HG03565 (cell line): ENCODE data around the gene SBF1.

Experiments
- ATAC-seq: cut with Tn5 transposase; IDR thresholded peaks from one replicate; pipeline ENCODE4 v1.9.1; 2021; ENCODE audit warnings: mild to moderate bottlenecking, moderate library complexity; ENCODE audit not compliant: unreplicated experiment

The SBF1 gene

DNA sequence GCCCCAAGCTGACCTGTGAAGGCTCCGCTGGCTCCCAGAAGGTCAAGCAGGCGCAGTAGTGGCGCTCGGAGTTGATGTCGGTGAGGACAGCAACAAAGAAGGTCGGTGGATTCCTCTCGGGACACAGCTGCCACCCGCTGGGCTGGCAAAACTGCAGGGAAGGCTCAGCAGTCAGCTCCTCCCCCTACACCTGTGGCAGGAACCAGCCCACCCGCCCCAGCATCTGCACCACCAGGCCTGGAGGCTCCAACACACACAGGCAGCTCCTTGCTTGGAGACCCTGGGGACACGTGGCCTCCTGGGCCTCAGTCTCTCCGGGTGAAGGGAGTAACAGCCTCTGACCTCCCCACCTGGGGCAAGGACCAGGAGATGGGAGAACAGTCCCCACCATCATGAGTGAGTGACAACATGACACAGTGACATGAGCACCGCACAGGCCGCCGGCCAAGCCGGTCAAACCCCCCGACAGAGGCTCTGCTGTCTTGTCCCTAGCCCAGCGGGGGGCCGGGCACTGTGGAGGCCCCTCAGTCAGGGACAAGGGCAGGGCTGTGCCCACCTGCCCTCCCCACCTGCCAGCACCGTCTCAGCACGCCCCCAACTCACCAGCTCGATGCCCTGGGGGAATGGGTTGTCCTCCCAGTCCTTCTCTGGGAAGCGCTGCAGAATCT is 6.9 kb downstream of the SBF1 start:
- ATAC-seq, result no peak

DNA sequence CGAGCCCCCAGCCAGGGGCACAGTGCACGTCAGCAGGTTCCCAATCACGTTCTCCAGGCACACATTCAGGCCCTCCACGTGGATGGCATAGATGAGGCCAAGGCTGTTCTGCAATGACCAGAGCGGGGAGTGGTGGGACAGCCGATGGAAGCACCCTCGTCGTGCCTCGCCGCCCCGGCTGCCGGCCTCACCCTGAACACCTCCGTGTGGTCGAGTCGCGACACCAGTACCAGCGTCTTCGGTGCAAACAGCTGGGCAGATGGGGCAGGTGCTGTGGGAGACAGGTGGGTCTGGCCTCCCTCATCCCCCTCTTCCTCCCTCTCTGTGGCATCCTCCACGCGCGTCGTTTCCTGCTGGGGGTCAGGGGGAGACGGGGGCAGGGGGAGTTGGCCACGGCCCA is 7.5 kb downstream of the SBF1 start:
- no peak for ATAC-seq

DNA sequence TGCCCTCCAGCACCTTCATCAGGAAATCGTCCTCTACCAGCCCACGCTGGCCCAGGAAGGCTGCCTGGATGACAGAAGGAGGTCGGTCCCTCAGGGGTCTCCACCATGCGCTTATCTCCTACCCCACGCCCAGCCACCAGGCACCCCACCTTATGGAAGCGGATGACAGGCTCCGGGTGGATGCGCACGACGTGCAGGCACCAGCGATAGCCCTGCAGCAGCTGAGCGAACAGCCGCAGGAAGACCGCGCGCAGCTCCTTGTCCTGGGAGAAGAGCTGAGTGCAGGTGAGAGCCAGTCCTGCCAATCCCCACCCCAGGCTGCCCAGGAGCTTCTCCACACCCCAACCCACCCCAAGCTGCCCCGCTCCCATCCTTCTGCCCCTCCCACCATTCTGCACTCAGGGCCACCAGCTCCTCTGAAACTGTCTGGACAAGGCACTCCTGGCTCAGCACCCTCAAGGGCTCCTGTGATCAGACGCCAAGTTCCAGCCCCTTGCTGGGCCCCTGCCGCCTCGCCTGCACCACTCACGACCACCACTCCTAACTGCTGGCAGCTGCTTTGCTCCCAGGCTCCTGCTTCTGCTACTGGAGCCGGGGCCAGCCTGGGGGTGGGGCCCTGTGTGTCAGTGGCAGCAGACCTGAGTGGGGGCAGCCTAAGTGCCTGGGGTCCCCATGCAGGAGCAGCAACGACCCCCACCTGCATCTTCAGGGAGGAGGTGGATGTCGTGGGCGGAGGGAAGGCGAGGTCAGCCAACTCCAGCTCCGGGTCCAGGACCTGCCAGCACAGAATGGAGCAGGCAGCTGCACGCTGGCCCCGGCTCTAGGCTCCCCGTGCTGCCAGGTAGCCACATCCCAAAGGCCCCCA is 9.5 kb downstream of the SBF1 start:
- ATAC-seq, result no peak

DNA sequence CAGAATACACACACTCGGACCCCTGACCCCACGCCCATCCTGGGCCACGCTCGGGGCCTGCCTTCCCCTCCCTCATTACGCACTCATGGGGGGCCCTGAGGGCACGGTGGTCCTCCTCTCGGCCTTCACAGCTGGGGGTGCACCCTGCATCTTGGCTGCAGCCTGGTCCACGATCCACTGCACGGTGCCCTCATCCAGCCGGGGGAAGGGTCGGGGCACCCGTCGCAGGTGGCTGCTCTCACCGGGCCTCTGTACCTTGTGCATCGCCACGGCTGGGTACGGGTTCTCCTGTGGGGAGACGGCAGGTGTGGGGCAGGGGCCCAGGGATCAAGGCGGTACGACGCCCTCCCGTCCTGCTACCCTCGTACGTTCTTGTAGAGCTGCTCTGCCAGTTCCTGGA is 10.4 kb downstream of the SBF1 start:
- no peak for ATAC-seq

DNA sequence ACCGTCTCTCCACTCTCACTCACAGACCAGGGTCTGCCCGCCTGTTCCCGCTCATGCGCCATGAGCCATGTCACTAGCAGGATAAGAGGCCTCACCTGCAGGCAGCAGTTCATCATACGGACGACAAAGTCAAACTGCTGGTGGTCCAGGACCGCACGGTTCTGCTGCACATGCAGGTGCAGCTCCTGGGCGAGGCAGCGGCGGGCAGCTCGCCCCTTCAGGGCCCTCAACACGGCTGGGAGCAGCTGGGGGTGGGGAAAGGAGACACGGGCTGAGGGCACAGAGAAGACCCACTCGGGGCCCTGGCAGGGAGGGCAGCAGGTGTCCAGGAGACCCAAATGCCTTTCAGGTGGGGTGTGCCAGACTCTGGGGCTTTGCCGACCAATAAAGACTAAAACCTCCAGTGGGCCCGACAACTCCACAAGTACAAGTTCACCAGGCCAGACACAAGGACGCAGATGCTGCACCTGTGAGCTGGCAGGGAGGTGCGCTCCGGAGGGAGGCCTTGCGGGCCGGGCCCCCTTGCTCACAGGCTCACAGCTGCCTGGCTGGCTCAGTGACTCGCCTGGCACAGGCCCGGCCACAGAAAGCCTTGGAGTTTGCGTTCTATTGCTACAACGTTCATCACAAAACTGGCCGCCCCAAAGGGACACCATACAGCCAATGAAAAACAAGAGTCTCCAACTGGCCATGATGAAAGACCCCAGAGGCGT is 11.5 kb downstream of the SBF1 start:
- ATAC-seq, result no peak

DNA sequence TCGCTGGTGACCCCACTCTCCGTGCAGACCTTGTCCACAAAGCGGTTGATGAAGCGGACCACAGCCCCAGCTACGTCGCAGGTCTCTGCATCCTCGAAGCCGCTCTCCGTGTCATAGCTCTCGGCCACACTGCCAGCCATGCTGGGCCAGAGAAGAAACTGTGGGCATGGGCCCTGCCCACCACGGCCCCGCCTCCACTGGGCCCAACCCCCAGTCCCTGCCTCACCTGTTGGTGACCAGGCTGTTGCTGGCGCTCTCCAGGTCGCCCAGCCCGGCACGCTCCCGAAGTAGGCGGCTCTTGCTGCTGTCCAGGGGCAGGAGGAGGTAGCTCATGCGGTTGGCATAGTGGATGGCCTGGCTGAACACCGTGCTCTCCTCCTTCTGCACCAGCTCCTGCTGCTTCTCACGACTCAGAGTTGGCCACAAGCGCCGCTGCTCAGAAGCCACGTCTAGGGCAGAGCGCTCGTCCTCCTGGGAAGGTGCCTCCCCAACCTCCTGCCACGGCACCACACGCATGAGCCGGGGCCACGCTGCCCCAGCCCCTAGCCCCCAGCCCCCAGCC is 12.8 kb downstream of the SBF1 start:
- ATAC-seq, result no peak

DNA sequence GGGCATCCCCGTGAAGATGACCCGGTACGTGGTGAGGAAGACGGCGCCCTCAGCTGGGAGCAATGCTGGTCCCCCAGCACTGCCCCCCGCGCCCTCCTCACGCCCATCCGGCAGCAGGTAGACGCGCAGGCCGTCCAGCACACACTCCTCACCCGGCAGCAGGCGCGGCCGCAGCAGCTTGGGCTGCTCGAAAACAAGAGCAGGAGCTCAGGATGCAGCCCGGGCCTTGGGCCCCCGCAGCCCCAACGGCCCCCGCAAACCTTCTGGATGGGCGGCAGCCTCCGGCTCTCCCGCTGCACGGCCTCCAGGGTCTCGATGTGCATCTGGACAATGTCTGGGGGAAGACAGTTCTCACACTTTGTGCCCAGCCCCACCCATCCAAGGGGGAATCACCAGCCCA is 13.3 kb downstream of the SBF1 start:
- no peak for ATAC-seq

DNA sequence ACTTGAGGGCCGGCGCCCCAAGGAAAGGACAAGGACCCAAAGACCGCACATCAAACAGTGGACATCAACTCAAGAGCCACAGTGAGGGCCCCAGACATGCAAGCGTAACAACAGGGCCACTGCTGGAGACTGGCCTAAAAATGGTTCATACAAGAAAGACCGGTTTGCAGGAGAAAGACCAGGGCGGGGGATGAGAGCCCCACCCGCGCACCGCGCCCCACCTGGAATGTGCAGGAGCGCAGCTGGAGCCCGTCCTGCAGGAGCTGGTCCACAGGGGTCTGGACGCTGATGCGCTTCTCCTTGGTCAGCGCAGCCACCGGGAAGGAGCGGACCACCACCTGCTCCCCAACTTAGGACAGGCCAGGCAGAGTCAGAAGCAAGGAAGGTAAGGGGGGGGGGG is 13.9 kb downstream of the SBF1 start:
- ATAC-seq, result no peak

DNA sequence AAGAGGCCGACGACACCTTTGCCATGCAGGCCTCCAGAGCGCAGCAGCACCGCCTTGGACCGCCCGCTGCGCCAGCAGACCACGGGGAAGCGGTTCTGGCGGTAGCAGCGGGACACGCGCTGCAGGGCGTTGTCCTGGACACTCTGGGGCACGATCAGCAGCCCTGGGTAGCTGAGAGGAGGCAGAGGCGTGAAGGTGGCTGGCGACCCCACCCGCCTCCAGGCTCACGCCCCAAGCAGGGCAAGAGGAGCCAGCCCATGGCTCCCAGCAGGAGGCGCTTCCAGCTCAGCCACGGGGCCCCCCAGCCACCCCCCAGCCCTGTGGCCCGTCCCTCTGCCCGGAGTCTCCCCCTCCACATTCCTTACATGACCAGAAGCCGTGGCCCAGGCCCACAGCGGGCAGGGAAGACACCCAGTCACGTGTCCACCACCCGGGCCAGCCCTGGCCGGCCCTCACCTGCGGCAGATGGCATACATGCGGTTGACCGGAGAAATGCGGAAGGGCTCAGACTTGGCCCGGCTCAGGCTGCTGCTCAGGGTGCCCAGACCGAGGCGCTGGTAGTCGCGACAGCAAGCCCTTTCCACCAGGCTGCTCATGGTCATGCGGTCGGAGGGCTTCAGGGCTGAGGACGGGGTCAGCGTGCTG is 15.2 kb downstream of the SBF1 start:
- ATAC-seq, result no peak

DNA sequence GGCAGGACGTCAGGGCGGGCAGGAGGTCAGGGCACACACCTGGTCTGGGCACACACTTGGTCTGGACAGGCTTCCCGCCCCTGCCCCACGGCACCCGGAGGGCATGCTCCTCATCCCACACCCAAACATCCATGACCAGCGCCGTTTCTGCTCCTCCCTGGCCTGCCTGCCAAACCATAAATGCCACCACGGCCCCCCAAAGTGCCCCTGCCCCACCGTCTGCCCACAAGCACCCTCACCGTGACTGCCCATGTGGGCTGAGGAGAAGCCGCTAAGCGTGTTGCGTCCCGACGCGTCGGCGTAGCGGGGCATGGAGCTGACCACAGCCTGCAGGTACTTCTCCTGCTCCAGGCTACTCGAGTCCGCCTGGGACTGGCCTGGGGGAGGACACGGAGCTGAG is 15.8 kb downstream of the SBF1 start:
- ATAC-seq, result no peak

DNA sequence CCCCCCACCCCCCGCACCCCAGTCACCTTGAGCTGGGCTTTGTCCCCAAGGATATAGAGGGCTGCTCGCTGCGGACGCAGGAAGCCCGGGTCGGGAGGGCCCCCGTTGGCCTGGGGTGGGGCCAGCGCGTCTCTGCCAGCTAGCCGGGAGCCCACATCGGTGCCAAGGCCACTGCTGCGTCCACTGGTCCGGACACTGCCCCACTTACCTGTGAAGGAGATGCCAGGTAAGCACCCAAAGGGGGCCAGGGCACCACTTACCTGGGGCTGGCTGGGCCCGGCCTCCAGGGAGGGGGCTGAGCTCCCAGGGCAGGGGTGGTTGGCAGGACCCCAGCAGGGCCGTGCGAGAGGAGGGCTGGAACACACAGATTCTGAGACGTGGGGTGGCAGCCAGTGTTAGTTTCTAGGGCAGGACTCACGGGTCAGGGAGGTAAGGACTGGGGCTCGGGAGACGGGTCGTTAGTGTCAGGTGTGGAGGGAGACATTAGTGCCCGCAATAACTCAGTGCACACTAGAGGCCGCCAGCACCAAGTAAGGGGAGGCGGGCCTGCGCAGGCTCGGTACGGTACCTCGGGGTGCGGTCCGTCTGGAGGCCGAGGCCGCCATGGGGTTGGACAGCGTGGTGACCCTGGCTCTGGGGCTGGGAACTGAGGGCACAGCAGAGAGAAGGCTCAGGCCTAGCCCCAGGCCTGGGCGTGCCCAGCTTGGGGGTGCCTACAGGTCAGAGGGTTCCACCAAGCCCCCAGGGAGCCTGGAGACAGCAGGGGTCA is 18.2 kb downstream of the SBF1 start:
- ATAC-seq, result no peak

DNA sequence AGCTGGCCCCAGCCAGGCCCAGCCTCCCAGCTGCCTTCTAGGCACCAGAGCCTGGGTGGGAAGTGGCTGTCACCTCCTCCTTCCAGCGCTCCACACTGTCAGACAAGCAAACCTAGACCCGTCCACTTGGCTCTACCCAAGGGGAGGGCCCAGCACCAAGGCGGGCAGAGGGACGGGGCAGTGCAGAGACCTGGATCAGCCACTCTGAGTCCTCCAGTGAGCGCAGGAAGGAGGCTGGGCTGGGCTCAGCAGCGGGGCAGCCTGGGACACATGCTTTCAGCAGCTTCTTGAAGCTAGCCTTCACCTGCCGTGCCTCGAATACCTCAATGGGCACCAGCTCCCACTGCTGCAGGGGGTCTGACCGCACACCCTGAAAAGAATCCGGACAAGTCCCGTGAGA is 18.8 kb downstream of the SBF1 start:
- ATAC-seq, result no peak

DNA sequence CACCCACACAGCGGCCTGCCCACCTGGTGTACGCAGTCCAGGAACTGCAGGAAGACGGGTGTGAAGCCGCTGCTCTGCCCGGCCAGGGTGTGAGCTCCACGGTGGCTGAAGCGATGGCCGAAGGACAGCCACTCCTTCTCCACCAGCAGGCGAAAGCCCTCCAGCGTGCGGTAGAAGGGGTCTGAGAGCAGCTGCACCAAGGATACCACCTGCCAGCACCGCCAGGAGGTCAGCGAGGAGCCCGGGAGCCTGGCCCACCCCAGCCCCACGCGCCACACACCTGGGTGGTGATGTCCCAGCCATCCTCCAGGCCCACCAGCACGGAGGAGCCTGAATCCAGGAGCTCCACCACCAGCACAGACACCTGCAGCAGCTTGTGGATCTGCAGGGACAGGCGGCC is 19.6 kb downstream of the SBF1 start:
- no peak for ATAC-seq

DNA sequence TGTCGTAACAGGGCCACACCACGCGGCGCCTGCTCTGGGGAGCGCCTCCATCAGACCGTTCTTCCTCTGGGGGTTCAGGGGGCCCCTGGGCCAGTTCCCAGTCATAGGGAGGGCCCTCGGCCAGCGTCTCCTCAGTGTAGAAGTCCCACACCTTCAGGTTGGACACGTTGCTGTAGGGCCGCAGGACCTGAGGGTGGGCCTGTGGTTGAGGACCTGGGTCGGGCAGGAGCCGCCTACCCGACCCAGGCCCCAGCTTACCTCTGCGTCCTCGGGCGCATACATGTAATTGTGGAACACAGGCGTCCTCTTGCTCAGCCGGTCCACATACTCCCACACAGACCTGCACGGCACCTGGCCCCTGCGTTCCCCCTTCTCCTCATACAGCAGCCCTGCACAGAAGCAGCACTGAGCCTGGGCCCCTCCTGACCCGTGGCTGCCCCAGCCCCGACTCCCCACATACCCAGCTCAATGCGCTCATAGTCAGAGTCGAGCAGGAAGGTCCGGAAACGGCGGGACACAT is 20.2 kb downstream of the SBF1 start:
- ATAC-seq, result no peak

DNA sequence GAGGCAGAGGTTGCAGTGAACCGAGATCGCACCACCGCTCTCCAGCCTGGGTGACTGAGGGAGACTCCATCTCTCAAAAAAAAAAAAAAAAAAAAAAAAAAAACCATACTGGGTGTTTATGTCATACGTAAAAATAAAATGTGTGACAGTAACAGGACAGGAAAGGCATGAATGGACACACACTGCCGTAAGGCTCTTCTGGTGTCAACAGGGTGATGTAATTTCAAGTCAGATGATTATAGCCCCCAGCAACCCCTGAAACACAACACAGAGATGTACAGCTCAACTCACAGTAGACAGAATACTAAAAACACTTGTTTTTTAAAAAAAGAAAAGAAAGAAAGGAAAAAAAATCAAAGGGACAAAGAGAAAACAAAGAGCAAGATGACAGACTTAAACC is 22.2 kb downstream of the SBF1 start:
- ATAC-seq, result no peak

DNA sequence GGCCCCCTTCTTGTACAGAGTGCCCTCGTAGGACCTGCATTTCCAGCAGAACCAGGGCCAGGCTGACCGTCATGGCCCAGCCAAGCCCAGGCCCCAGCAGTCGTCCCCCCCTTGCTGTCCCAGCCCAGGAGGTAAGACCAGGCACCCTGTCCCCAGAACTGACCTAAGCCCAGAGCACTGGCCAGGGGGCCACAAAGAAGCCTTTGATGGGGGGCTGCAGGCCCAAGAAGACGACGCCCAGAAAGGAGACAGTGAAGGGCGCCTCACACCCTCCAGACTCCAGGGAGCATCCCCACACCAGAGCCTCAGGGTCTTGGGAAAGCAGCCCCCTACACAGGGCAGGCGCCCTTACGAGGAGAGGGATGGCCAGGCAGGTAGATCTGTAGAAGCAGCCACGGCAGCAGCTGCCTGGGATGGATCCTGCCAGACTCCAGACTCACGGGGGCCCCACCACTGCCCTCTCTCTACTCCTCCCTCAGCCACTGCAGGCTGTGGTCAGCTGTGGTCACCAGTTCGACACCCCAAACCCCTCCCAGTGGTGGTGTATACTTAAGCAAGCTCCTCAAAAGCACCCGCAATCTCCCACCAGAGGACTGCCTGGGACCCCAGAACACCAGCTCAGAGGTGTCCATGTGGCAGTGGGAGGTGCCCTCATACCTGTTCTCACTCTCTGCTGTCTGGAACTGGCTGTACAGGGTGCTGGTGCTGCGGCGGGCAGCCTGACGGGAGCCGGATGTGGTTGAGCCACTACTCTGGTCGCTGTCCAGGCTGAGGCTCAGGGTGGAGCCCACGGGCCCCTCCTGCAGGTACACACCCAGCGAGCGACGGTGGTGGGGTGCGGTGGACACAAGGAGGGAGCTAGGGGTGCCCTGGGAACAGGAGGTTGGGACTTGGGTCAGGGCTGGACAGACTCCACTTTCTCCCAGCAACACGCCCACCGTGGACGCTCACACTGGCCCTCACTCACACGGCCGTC is 27.0 kb downstream of the SBF1 start:
- ATAC-seq, result no peak

DNA sequence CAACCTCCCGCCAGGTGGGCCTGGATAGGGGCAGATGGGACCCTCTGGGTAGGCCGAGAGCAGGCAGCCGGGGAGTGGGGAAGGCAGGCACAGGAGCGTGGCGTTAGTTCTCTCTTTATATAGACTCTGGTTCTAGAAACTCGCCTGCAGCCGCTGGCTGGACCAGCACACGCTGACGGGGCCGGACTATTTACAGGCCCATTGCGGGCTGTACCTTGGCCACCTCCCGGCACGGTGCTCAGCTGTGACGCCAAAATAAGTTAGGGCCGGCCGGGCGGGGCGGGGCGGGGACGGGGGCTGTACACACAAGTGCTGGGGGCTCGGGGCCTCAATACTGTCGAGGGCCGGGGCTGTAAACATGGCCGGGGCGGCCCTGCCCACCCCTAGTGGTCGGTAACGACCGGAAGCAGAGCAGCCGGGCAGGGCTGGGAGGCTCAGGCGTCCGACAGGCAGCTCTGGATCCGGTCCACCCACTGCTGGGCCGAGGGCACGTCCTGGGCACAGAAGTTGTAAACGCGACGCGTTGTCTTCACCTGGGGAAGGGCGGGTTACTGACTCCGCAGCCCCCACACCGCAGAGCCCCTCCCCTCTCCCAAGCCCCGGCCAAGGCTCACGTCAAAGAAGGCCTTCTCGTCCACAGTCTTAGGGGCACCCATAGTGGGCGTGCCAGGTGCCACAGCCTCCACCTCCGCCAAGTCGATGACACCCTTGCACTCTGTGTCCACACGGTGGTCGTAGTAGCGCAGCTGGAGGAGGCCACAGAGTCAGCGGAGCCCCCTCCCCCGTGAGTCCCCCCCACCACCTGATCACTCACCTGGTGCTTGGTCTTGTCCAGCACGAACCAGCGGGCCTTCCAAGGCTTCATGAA is 27.9 kb downstream of the SBF1 start:
- no peak for ATAC-seq
